Testis (tissue), 3 donors: ENCODE results near the gene SCP2. TPM values are rescaled to one million over a fixed set of nuclear protein-coding genes. Genes with fewer than 3 reads are reported as not detected.

Experiments
- DNase-seq: peaks from one replicate; pipeline ENCODE4 v3.0.0-alpha.2; 2019
- H3K27ac ChIP-seq, 2 donors: fragments of 200-600 bp; sonication (generic); one replicate each; pipeline ENCODE4 v1.5.1; 2019
- H3K27me3 ChIP-seq: fragments of 200-600 bp; sonication (generic); one replicate; pipeline ENCODE4 v1.5.1; 2019
- H3K36me3 ChIP-seq: fragments of 200-600 bp; sonication (generic); one replicate; pipeline ENCODE4 v1.5.1; 2017; ENCODE audit warnings: low read depth; ENCODE audit errors: missing control alignments
- H3K4me1 ChIP-seq: fragments of 200-600 bp; sonication (generic); one replicate; pipeline ENCODE4 v1.5.1; 2019
- H3K4me3 ChIP-seq, 2 donors: fragments of 200-600 bp; sonication (generic); one replicate each; pipeline ENCODE4 v1.5.1; 2017 to 2019
- H3K9me3 ChIP-seq: fragments of 200-600 bp; sonication (generic); one replicate; pipeline ENCODE4 v1.5.1; 2017
- POLR2A ChIP-seq: fragments of 450-650 bp; IDR thresholded peaks from one replicate; pipeline ENCODE4 v1.6.1; 2017; ENCODE audit warnings: antibody characterized with exemption, mild to moderate bottlenecking, moderate library complexity
- WGBS, 2 donors: methylation state at CpG; one replicate each; pipeline ENCODE4 v1.1.5; 2018; 5-methylcytosine and 5-hydroxymethylcytosine counted together
- intact Hi-C: fragments of 100-400 bp; cut with DNase I; formaldehyde crosslinking; loops from one replicate; pipeline ENCODE4 v1.15.1; 2023; ENCODE audit warnings: low total_unique reads
- microRNA counts, 2 donors: library from miRNA; unstranded; fragments of <30 nt; microRNA quantifications; one replicate each; lab custom pipeline; 2016
- microRNA-seq, 2 donors: library from miRNA; unstranded; fragments of <30 nt; microRNA quantifications; one replicate each; pipeline ENCODE4, GENCODE V29; 2016; ENCODE audit warnings: borderline number of aligned reads in 2 of 2, borderline replicate concordance in 1 of 2
- polyA plus RNA-seq: library from polyadenylated mRNA; stranded (reverse); fragments of 350-450 nt; fragmentation: Illumina TruSeq; extraction: RNeasy Lipid Tissue Mini Kit (QIAGEN cat#74804); gene quantifications from one replicate; pipeline ENCODE4 v1.2.3, GENCODE V29; 2014; ENCODE audit warnings: low read depth, low replicate concordance; ENCODE audit not compliant: insufficient read depth
- small RNA-seq, 2 donors: library from RNA; depleted of rRNA; stranded (forward); fragments of <200 nt; gene quantifications; one replicate each; pipeline ENCODE3, GENCODE V24; 2016
- total RNA-seq, 2 donors: library from RNA; depleted of rRNA; stranded (reverse); fragments of >200 nt; gene quantifications; one replicate each; pipeline ENCODE4 v1.2.3, GENCODE V29; 2016
- TF ChIP-seq, protein P1 (sequence below), 3 experiments: fragments of 450-650 bp in 2 of 3; fragments of 200-600 bp in 1 of 3; sonication (generic) in 1 of 3; IDR thresholded peaks; one replicate each; pipeline ENCODE4 v1.5.1; 2016 to 2019; ENCODE audit warnings: antibody characterized with exemption in 3 of 3, mild to moderate bottlenecking in 2 of 3, moderate library complexity in 1 of 3

The SCP2 gene
- total and polyA plus RNA-seq, 3 donors from 2014 or later, result 102 to 108 (median 103) TPM

GRCh38 chr1:53094533-53094919 lies 167.4 kb downstream of the SCP2 start:
- no peaks in the 10 kb centered on the region for H3K9me3 ChIP-seq
- no peak for TF ChIP-seq POLR2A
- TF ChIP-seq, protein P1, sequence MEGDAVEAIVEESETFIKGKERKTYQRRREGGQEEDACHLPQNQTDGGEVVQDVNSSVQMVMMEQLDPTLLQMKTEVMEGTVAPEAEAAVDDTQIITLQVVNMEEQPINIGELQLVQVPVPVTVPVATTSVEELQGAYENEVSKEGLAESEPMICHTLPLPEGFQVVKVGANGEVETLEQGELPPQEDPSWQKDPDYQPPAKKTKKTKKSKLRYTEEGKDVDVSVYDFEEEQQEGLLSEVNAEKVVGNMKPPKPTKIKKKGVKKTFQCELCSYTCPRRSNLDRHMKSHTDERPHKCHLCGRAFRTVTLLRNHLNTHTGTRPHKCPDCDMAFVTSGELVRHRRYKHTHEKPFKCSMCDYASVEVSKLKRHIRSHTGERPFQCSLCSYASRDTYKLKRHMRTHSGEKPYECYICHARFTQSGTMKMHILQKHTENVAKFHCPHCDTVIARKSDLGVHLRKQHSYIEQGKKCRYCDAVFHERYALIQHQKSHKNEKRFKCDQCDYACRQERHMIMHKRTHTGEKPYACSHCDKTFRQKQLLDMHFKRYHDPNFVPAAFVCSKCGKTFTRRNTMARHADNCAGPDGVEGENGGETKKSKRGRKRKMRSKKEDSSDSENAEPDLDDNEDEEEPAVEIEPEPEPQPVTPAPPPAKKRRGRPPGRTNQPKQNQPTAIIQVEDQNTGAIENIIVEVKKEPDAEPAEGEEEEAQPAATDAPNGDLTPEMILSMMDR (IDR thresholded peaks at IDR 0.05), result no peak
- no peaks in the 10 kb centered on the region for H3K36me3 ChIP-seq
- intact Hi-C loops, result no loop called here
- 41 to 58% methylated on average over 7 to 13 of the region's 13 CpGs for WGBS, 2 donors
- no peaks in the 10 kb centered on the region for H3K27me3 ChIP-seq
- no peak overlapping the region for H3K4me3 ChIP-seq
- H3K4me1 ChIP-seq, result no peaks in the 10 kb centered on the region
- H3K27ac ChIP-seq, result no peak overlapping the region
- no peak for DNase-seq

MicroRNA genes within 50 kb of the gene (microRNA counts, 767-probe panel; counts per million panel counts)
- 0 to 152 counts per million in 2 donors for microRNA hsa-miR-1273f (lab: Ali Mortazavi, UCI)
- microRNA hsa-miR-1273g-5p (lab: Ali Mortazavi, UCI), result 0 to 152 counts per million in 2 donors

Small RNA genes lying within 50 kb of the gene (microRNA-seq; reads per million reads assigned to microRNA genes)
- gene MIR1273F (0 reads per million in 2 donors), gene MIR1273G (0 reads per million in 2 donors), gene MIR5095 (0 reads per million in 2 donors)

Small RNA genes lying within 50 kb of the gene (small RNA-seq; reads per million reads assigned to genes)
- gene AC099677.1 (0 reads per million in 2 donors), gene AC099677.2 (0 reads per million in 2 donors), gene HIGD1AP11 (0 reads per million in 2 donors), gene MIR1273F (0 reads per million in 2 donors), gene MIR1273G (0 reads per million in 2 donors), gene MIR5095 (0 reads per million in 2 donors)

Other genes starting within 250 kb of the SCP2 start
- 10 to 100 TPM; 10.0 to 11.5 TPM for gene COA7, start 228.9 kb upstream of the SCP2 start, total RNA-seq
- 8.7 TPM for gene COA7, start 228.9 kb upstream of the SCP2 start, polyA plus RNA-seq
- 10 to 100 TPM; 73.1 to 76.6 TPM for gene ZYG11B, start 200.8 kb upstream of the SCP2 start, total RNA-seq
- 17.7 TPM for gene ZYG11B, start 200.8 kb upstream of the SCP2 start, polyA plus RNA-seq
- gene ZYG11A, start 84.5 kb upstream of the SCP2 start, total RNA-seq, result 1 to 10 TPM; 8.7 to 9.8 TPM
- gene ZYG11A, start 84.5 kb upstream of the SCP2 start, polyA plus RNA-seq, result 6.4 TPM
- 100 to 1,000 TPM; 237 to 296 TPM for gene ECHDC2, start 5.5 kb upstream of the SCP2 start, total RNA-seq
- 168 TPM for gene ECHDC2, start 5.5 kb upstream of the SCP2 start, polyA plus RNA-seq
- 100 to 1,000 TPM in 1 of 2 donors, 10 to 100 TPM in 1; 87.5 to 104 TPM for gene PODN, start 134.9 kb downstream of the SCP2 start, total RNA-seq
- gene PODN, start 134.9 kb downstream of the SCP2 start, polyA plus RNA-seq, result 69.3 TPM
- gene SLC1A7, start 215.4 kb downstream of the SCP2 start, total RNA-seq, result 1 to 10 TPM in 1 of 2 donors, under 1 TPM in 1; 0.47 to 1.2 TPM
- 0.32 TPM for gene SLC1A7, start 215.4 kb downstream of the SCP2 start, polyA plus RNA-seq